ENCODE data around the gene TECPR2.

TECPR2 gene

GRCh38 chr14:102454711-102455110 is 92.0 kb downstream of the TECPR2 start:
- peaks cover 3 to 80% (median 65%) of the 10 kb centered on the region in 5 donors for H3K36me3 ChIP-seq (ENCODE audit: control insufficient read depth in 5 of 5, insufficient read depth in 5 of 5, low read length in 5 of 5)
- no peak overlapping the region for H3K9ac ChIP-seq (ENCODE audit: low read length in 5 of 5)

GRCh38 chr14:102457509-102457908 is 94.8 kb downstream of the TECPR2 start:
- Histone ChIP-seq H3K9ac (ENCODE audit: low read length in 5 of 5) (no peak overlapping the region), H3K9me3 (ENCODE audit: control insufficient read depth in 5 of 5, low read length in 5 of 5) (no peaks in the 10 kb centered on the region), H3K36me3 (ENCODE audit: control insufficient read depth in 5 of 5, insufficient read depth in 5 of 5, low read length in 5 of 5) (peaks cover 0 to 60% (median 43%) of the 10 kb centered on the region in 5 donors), H3K4me3 (ENCODE audit: low read depth in 1 of 5, low read length in 5 of 5) (no peak overlapping the region), H3K27me3 (ENCODE audit: control insufficient read depth in 5 of 5, insufficient read depth in 4 of 5, low read length in 5 of 5) (no peaks in the 10 kb centered on the region), H3K4me1 (ENCODE audit: control insufficient read depth in 5 of 5, insufficient read depth in 5 of 5, low read length in 5 of 5) (no peaks in the 10 kb centered on the region), H3K27ac (ENCODE audit: low read depth, low read length) (no peak overlapping the region)

More at GRCh38 chr14:102454711-102455110, 92.0 kb downstream of the TECPR2 start:
- no peaks in the 10 kb centered on the region for H3K27me3 ChIP-seq (ENCODE audit: control insufficient read depth in 5 of 5, insufficient read depth in 4 of 5, low read length in 5 of 5)
- H3K27ac ChIP-seq (ENCODE audit: low read depth, low read length), result no peak overlapping the region
- no peak overlapping the region for H3K4me3 ChIP-seq (ENCODE audit: low read depth in 1 of 5, low read length in 5 of 5)
- no peaks in the 10 kb centered on the region for H3K4me1 ChIP-seq (ENCODE audit: control insufficient read depth in 5 of 5, insufficient read depth in 5 of 5, low read length in 5 of 5)
- H3K9me3 ChIP-seq (ENCODE audit: control insufficient read depth in 5 of 5, low read length in 5 of 5), result no peaks in the 10 kb centered on the region

- H3K9me3 ChIP-seq (ENCODE audit: control insufficient read depth in 5 of 5, low read length in 5 of 5), result no peaks in the 10 kb centered on the region
- no peaks in the 10 kb centered on the region for H3K27me3 ChIP-seq (ENCODE audit: control insufficient read depth in 5 of 5, insufficient read depth in 4 of 5, low read length in 5 of 5)
- H3K36me3 ChIP-seq (ENCODE audit: control insufficient read depth in 5 of 5, insufficient read depth in 5 of 5, low read length in 5 of 5), result peaks cover 0 to 54% (median 37%) of the 10 kb centered on the region in 5 donors
- no peaks in the 10 kb centered on the region for H3K4me1 ChIP-seq (ENCODE audit: control insufficient read depth in 5 of 5, insufficient read depth in 5 of 5, low read length in 5 of 5)
- H3K4me3 ChIP-seq (ENCODE audit: low read depth in 1 of 5, low read length in 5 of 5), result no peak overlapping the region
- no peak overlapping the region for H3K9ac ChIP-seq (ENCODE audit: low read length in 5 of 5)
- H3K27ac ChIP-seq (ENCODE audit: low read depth, low read length), result no peak overlapping the region
Observed at GRCh38 chr14:102461490-102462338, 99.0 kb downstream of the TECPR2 start.

GRCh38 chr14:102462391-102462790 is 99.7 kb downstream of the TECPR2 start:
- Histone ChIP-seq H3K27ac (ENCODE audit: low read depth, low read length) (no peak overlapping the region), H3K4me1 (ENCODE audit: control insufficient read depth in 5 of 5, insufficient read depth in 5 of 5, low read length in 5 of 5) (no peaks in the 10 kb centered on the region), H3K27me3 (ENCODE audit: control insufficient read depth in 5 of 5, insufficient read depth in 4 of 5, low read length in 5 of 5) (no peaks in the 10 kb centered on the region), H3K9me3 (ENCODE audit: control insufficient read depth in 5 of 5, low read length in 5 of 5) (no peaks in the 10 kb centered on the region), H3K4me3 (ENCODE audit: low read depth in 1 of 5, low read length in 5 of 5) (no peak overlapping the region), H3K36me3 (ENCODE audit: control insufficient read depth in 5 of 5, insufficient read depth in 5 of 5, low read length in 5 of 5) (peaks cover 3 to 53% (median 36%) of the 10 kb centered on the region in 5 donors), H3K9ac (ENCODE audit: low read length in 5 of 5) (no peak overlapping the region)

GRCh38 chr14:102464006-102464405 is 101.3 kb downstream of the TECPR2 start:
- no peak overlapping the region for H3K27ac ChIP-seq (ENCODE audit: low read depth, low read length)
- H3K36me3 ChIP-seq (ENCODE audit: control insufficient read depth in 5 of 5, insufficient read depth in 5 of 5, low read length in 5 of 5), result peaks cover 3 to 44% (median 28%) of the 10 kb centered on the region in 5 donors
- no peaks in the 10 kb centered on the region for H3K27me3 ChIP-seq (ENCODE audit: control insufficient read depth in 5 of 5, insufficient read depth in 4 of 5, low read length in 5 of 5)
- no peaks in the 10 kb centered on the region for H3K9me3 ChIP-seq (ENCODE audit: control insufficient read depth in 5 of 5, low read length in 5 of 5)
- H3K9ac ChIP-seq (ENCODE audit: low read length in 5 of 5), result no peak overlapping the region
- H3K4me3 ChIP-seq (ENCODE audit: low read depth in 1 of 5, low read length in 5 of 5), result no peak overlapping the region
- no peaks in the 10 kb centered on the region for H3K4me1 ChIP-seq (ENCODE audit: control insufficient read depth in 5 of 5, insufficient read depth in 5 of 5, low read length in 5 of 5)

GRCh38 chr14:102464846-102465341 is 102.2 kb downstream of the TECPR2 start:
- Histone ChIP-seq H3K27me3 (ENCODE audit: control insufficient read depth in 5 of 5, insufficient read depth in 4 of 5, low read length in 5 of 5) (no peaks in the 10 kb centered on the region), H3K9me3 (ENCODE audit: control insufficient read depth in 5 of 5, low read length in 5 of 5) (no peaks in the 10 kb centered on the region), H3K4me1 (ENCODE audit: control insufficient read depth in 5 of 5, insufficient read depth in 5 of 5, low read length in 5 of 5) (no peaks in the 10 kb centered on the region), H3K27ac (ENCODE audit: low read depth, low read length) (no peak overlapping the region), H3K4me3 (ENCODE audit: low read depth in 1 of 5, low read length in 5 of 5) (no peak overlapping the region), H3K36me3 (ENCODE audit: control insufficient read depth in 5 of 5, insufficient read depth in 5 of 5, low read length in 5 of 5) (peaks cover 3 to 39% (median 22%) of the 10 kb centered on the region in 5 donors), H3K9ac (ENCODE audit: low read length in 5 of 5) (no peak overlapping the region)

GRCh38 chr14:102469261-102469660 is 106.5 kb downstream of the TECPR2 start:
- no peaks in the 10 kb centered on the region for H3K9me3 ChIP-seq (ENCODE audit: control insufficient read depth in 5 of 5, low read length in 5 of 5)
- H3K4me3 ChIP-seq (ENCODE audit: low read depth in 1 of 5, low read length in 5 of 5), result no peak overlapping the region
- H3K4me1 ChIP-seq (ENCODE audit: control insufficient read depth in 5 of 5, insufficient read depth in 5 of 5, low read length in 5 of 5), result no peaks in the 10 kb centered on the region
- H3K27me3 ChIP-seq (ENCODE audit: control insufficient read depth in 5 of 5, insufficient read depth in 4 of 5, low read length in 5 of 5), result no peaks in the 10 kb centered on the region
- H3K9ac ChIP-seq (ENCODE audit: low read length in 5 of 5), result no peak overlapping the region
- H3K36me3 ChIP-seq (ENCODE audit: control insufficient read depth in 5 of 5, insufficient read depth in 5 of 5, low read length in 5 of 5), result peaks cover 3 to 30% (median 28%) of the 10 kb centered on the region in 5 donors
- no peak overlapping the region for H3K27ac ChIP-seq (ENCODE audit: low read depth, low read length)

GRCh38 chr14:102471921-102472790 is 109.4 kb downstream of the TECPR2 start:
- H3K4me3 ChIP-seq (ENCODE audit: low read depth in 1 of 5, low read length in 5 of 5), result no peak overlapping the region
- H3K27ac ChIP-seq (ENCODE audit: low read depth, low read length), result no peak overlapping the region
- no peak overlapping the region for H3K9ac ChIP-seq (ENCODE audit: low read length in 5 of 5)
- H3K36me3 ChIP-seq (ENCODE audit: control insufficient read depth in 5 of 5, insufficient read depth in 5 of 5, low read length in 5 of 5), result peaks cover 0 to 13% (median 9%) of the 10 kb centered on the region in 5 donors
- H3K9me3 ChIP-seq (ENCODE audit: control insufficient read depth in 5 of 5, low read length in 5 of 5), result no peaks in the 10 kb centered on the region
- peaks cover 0 to 6% (median 0%) of the 10 kb centered on the region in 5 donors for H3K4me1 ChIP-seq (ENCODE audit: control insufficient read depth in 5 of 5, insufficient read depth in 5 of 5, low read length in 5 of 5)
- H3K27me3 ChIP-seq (ENCODE audit: control insufficient read depth in 5 of 5, insufficient read depth in 4 of 5, low read length in 5 of 5), result no peaks in the 10 kb centered on the region

GRCh38 chr14:102472791-102473150 is 110.0 kb downstream of the TECPR2 start:
- H3K27ac ChIP-seq (ENCODE audit: low read depth, low read length), result no peak overlapping the region
- H3K4me3 ChIP-seq (ENCODE audit: low read depth in 1 of 5, low read length in 5 of 5), result no peak overlapping the region
- no peaks in the 10 kb centered on the region for H3K27me3 ChIP-seq (ENCODE audit: control insufficient read depth in 5 of 5, insufficient read depth in 4 of 5, low read length in 5 of 5)
- H3K4me1 ChIP-seq (ENCODE audit: control insufficient read depth in 5 of 5, insufficient read depth in 5 of 5, low read length in 5 of 5), result peaks cover 0 to 6% (median 0%) of the 10 kb centered on the region in 5 donors
- peaks cover 0 to 13% (median 9%) of the 10 kb centered on the region in 5 donors for H3K36me3 ChIP-seq (ENCODE audit: control insufficient read depth in 5 of 5, insufficient read depth in 5 of 5, low read length in 5 of 5)
- no peaks in the 10 kb centered on the region for H3K9me3 ChIP-seq (ENCODE audit: control insufficient read depth in 5 of 5, low read length in 5 of 5)
- H3K9ac ChIP-seq (ENCODE audit: low read length in 5 of 5), result no peak overlapping the region

- H3K27me3 ChIP-seq (ENCODE audit: control insufficient read depth in 5 of 5, insufficient read depth in 4 of 5, low read length in 5 of 5), result no peaks in the 10 kb centered on the region
- H3K4me1 ChIP-seq (ENCODE audit: control insufficient read depth in 5 of 5, insufficient read depth in 5 of 5, low read length in 5 of 5), result peaks cover 0 to 6% (median 0%) of the 10 kb centered on the region in 5 donors
- no peak overlapping the region for H3K9ac ChIP-seq (ENCODE audit: low read length in 5 of 5)
- H3K36me3 ChIP-seq (ENCODE audit: control insufficient read depth in 5 of 5, insufficient read depth in 5 of 5, low read length in 5 of 5), result peaks cover 0 to 13% (median 9%) of the 10 kb centered on the region in 5 donors
- H3K4me3 ChIP-seq (ENCODE audit: low read depth in 1 of 5, low read length in 5 of 5), result no peak overlapping the region
- no peak overlapping the region for H3K27ac ChIP-seq (ENCODE audit: low read depth, low read length)
- H3K9me3 ChIP-seq (ENCODE audit: control insufficient read depth in 5 of 5, low read length in 5 of 5), result no peaks in the 10 kb centered on the region
Observed at GRCh38 chr14:102473559-102473958, 110.8 kb downstream of the TECPR2 start.
